Measurements from ENCODE around the gene FBLN1.
"Not testable (repeated sequence)": the region's sequence is repeated elsewhere in the genome, so short reads cannot be mapped to it uniquely, and the experiment has no call there.

Gene FBLN1

DNA sequence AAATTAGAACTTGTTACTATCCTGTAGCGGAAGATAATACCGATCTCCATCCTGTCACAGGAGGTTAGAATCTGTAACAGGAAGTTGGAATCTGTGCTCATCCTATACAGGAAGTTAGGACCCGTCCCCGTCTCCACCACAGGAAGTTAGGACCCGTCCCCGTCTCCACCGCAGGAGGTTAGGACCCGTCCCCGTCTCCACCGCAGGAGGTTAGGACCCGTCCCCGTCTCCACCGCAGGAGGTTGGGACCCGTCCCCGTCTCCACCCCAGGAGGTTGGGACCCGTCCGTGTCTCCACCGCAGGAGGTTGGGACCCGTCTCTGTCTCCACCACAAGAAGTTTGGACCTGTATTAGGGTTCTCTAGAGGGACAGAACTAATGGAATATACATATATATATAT, 52.2 kb downstream of the FBLN1 start:
- TF ChIP-seq ZFX (IDR thresholded peaks at IDR 0.05; ENCODE audit: borderline replicate concordance) (no peak), CTCF (IDR thresholded peaks at IDR 0.05) (no peak)
- H3K27ac ChIP-seq, result no peak overlapping the region

DNA sequence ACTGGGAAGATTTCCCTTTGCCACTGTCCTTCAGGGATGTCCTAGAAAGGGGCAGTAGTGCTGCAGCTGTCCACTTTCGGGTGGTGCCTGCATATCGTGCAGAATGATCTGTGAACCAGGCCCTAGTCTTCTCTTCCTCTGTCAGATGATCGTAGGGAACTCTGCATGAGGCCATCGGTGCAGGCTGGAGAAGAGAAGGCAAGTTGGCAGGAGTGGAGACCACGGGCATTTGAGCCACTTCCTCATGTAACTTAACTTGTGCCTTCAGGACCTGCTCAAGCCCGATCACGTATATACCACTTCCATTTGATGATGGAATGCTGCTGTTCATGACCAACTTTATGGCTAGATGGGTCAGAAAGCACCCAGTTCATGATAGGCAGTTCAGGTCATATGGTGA, 55.2 kb downstream of the FBLN1 start:
- H3K27ac ChIP-seq, result not testable (repeated sequence)

DNA sequence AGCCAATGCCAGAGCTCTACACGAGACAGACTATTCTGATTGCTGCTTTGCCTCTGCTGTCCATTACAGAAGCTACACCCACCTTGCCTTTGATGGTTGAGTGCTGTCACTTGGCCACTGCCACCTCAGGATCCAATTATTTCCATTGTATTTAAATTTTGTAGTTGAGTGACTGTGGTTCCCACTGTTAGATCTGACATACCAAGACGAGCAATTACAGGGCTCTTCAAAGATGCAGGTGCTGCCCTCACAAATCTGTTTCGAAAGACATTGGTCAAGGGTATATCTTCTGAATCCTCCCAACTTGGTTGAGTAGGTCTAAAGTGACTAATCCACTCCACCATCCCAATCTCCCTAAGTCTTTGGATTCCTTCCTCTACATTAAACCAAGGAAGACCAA, 57.4 kb downstream of the FBLN1 start:
- H3K27ac ChIP-seq, result not testable (repeated sequence)

- H3K27ac ChIP-seq, result not testable (repeated sequence)
These were observed 58.1 kb downstream of the FBLN1 start for GRCh38 chr22:45560761-45561160.

DNA sequence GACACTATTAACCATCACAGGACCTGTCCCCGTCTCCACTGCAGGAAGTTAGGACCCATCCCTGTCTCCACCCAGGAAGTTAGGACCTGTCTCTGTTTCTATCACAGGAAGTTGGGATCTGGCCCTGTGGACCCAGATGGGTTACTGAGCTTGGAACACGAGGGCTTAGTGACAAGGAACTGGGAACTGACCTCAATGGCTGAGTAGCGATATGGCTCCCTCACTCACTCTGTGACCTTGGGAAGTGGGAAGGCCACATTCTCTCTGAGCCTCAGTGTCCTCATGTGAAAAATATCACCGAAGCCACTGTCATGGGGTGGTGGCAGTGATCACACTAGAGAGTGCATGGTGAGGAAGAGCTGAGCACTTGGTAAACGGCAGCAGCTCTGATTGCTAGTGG, 59.4 kb downstream of the FBLN1 start:
- TF ChIP-seq ZFX (IDR thresholded peaks at IDR 0.05; ENCODE audit: borderline replicate concordance) (no peak), CTCF (IDR thresholded peaks at IDR 0.05) (no peak)
- no peak overlapping the region for H3K27ac ChIP-seq

GRCh38 chr22:45562537-45563361, 60.1 kb downstream of the FBLN1 start:
- H3K27ac ChIP-seq, result no peak overlapping the region
- no peak for TF ChIP-seq CTCF (IDR thresholded peaks at IDR 0.05)
- TF ChIP-seq ZFX (IDR thresholded peaks at IDR 0.05; ENCODE audit: borderline replicate concordance), result no peak

DNA sequence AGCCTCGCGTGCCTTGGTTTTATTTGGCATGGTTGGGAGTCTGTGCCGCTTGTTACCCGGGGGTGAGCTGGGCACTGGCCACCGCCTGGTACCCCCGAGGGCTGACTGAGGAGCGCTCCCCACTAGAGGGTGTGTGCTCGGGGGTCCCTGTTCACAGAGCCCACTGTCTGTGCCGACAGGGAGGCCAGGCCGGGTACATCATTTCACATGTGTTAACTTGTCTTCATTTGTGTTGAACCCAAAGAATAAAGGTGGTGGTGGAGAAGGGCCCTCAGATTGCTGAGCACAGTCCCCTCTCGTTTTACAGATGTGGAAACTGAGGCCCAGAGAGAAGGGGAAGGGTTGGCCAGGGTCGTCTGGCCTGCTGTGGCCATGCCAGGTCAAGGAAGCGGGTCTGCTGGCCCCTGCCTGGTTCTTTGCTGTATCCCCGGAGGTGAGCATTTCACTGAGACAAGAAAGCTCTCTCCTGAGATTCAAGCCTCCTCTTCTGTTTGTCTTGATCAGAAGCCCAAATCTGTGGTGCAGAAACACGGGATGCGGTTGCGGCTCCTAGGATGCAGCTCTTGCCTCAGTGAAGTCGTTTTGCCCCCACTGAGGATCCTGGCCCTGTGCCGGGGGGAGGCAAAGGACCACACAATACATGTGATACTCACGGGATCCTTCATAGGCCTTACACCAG, 60.8 kb downstream of the FBLN1 start:
- TF ChIP-seq CTCF (IDR thresholded peaks at IDR 0.05) (no peak), ZFX (IDR thresholded peaks at IDR 0.05; ENCODE audit: borderline replicate concordance) (no peak)
- H3K27ac ChIP-seq, result no peak overlapping the region

DNA sequence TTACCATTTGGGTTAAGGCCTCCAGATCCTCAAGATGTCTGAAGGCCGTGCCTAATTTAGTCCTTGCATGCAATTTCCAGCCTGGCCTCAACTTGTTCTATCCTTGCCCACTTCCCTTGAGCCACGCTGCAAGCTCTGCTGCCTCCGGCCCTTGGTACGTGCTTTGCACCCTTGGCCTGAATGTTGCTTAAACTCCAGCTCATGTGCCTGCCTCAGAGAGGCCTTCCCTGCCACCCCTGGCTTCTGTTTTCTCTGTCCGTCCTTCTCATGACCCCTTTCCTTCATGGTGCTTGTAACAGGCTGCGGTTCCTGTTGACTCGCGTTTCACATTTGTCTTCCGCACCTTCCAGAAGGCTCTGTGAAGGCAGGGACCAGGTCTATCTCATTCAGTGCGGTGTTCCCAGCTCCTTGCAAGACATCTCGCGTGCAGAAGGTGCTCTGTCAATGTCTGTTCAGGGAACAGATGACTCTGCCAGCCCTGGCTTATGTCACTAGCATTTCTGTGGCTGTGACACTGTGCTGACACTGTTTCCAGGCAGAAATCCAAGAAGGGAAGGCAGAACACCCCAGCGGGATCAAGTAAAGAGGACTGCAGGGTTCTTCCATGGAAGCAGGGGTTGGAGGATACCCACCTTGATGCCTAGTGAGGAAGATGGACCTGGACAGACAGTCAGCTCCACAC, 61.8 kb downstream of the FBLN1 start:
- TF ChIP-seq ZFX (IDR thresholded peaks at IDR 0.05; ENCODE audit: borderline replicate concordance) (no peak), CTCF (IDR thresholded peaks at IDR 0.05) (no peak)
- H3K27ac ChIP-seq, result no peak overlapping the region
